ENCODE data around the gene TRNAU1AP. TPM values are rescaled to one million over a fixed set of nuclear protein-coding genes. Genes with fewer than 3 reads are reported as not detected.
"Not testable (repeated sequence)": the region's sequence is repeated elsewhere in the genome, so short reads cannot be mapped to it uniquely, and the experiment has no call there.

Gene TRNAU1AP
- total and polyA plus RNA-seq, 10 of the 15 experiments (the other 5 are each of a cell fraction or from before 2014, with no cell fraction given): 24.3 to 67.0 (median 31.8) TPM

- SMC1A ChIA-PET (ENCODE audit: uncharacterized antibody, unreplicated experiment): interaction anchor here (1.0 kb wide), 1 partner anchor 11 kb away, joined by 3 read pairs; no protein-coding TSS in a partner anchor
- CTCF ChIA-PET: no interaction called here
- no TSS peak for BruUV-seq (replicated peaks)
Observed at GRCh38 chr1:28571911-28572310, 19.0 kb downstream of the TRNAU1AP start.

GRCh38 chr1:28572891-28573290 lies 20.0 kb downstream of the TRNAU1AP start:
- H4K20me1 ChIP-seq (ENCODE audit: control insufficient read depth, insufficient read depth); SMC1A ChIA-PET (ENCODE audit: uncharacterized antibody, unreplicated experiment); H3K4me1 ChIP-seq (ENCODE audit: control insufficient read depth, insufficient read depth, low read length); H3K9ac ChIP-seq (ENCODE audit: control insufficient read depth, insufficient read depth, low read length); H3K27me3 ChIP-seq (replicated peaks in 1 of 2; ENCODE audit: control insufficient read depth in 2 of 2, insufficient read depth in 2 of 2, low read length in 1 of 2); DNase-seq (ENCODE audit: low read depth, low spot score); H3K27ac ChIP-seq (ENCODE audit: control insufficient read depth, insufficient read depth); H2AFZ ChIP-seq (ENCODE audit: control insufficient read depth, low read depth, low read length); BruUV-seq (replicated peaks); RAD21 ChIA-PET (ENCODE audit: unreplicated experiment); H3K9me3 ChIP-seq (replicated peaks; ENCODE audit: control insufficient read depth, insufficient read depth, low read length); in situ Hi-C loops (cut with MboI); H3K79me2 ChIP-seq (ENCODE audit: control insufficient read depth, insufficient read depth, low read length); CTCF ChIA-PET; intact Hi-C loops (cut with micrococcal nuclease; ENCODE audit: unreplicated experiment); FAIRE-seq; H3K4me3 ChIP-seq; ATAC-seq; H3K4me2 ChIP-seq (ENCODE audit: control insufficient read depth, insufficient read depth): not testable (repeated sequence)
- POLR2A ChIA-PET: interaction anchor here (0.6 to 0.7 kb wide), 2 partner anchors 18 to 267 kb away, joined by 3 to 5 read pairs; no protein-coding TSS in a partner anchor
- H3K36me3 ChIP-seq (ENCODE audit: control insufficient read depth in 2 of 2, insufficient read depth in 2 of 2, low read length in 1 of 2): peaks cover 6 to 20% of the 10 kb centered on the region in 2 experiments
- 92% methylated on average over 11 of the region's 12 CpGs for WGBS (ENCODE audit: insufficient coverage, insufficient replicate concordance, low lambda C conversion rate, missing lambda C conversion rate)

More at GRCh38 chr1:28571911-28572310, 19.0 kb downstream of the TRNAU1AP start:
- TF ChIP-seq RAD21 (IDR thresholded peaks at IDR 0.05; ENCODE audit: insufficient read depth, low read depth, low read length) (no peak), KDM1A (IDR thresholded peaks at IDR 0.05; ENCODE audit: borderline replicate concordance) (no peak), RELA (IDR thresholded peaks at IDR 0.05; ENCODE audit: borderline replicate concordance, partially characterized antibody) (no peak), SIX5 (IDR thresholded peaks at IDR 0.05; ENCODE audit: low read depth, low read length, severe bottlenecking) (no peak), ASH2L (IDR thresholded peaks at IDR 0.05; ENCODE audit: borderline replicate concordance, low read depth) (no peak), CUX1 (IDR thresholded peaks at IDR 0.05; ENCODE audit: insufficient replicate concordance, low read depth, low read length) (no peak), SMARCA5 (IDR thresholded peaks at IDR 0.05) (no peak), BHLHE40 (IDR thresholded peaks at IDR 0.05; ENCODE audit: borderline replicate concordance in 1 of 2, low read depth in 2 of 2, low read length in 1 of 2) (no peak), MYB (IDR thresholded peaks at IDR 0.05; ENCODE audit: borderline replicate concordance, low read depth, low read length) (no peak), MTA3 (IDR thresholded peaks at IDR 0.05; ENCODE audit: borderline replicate concordance, low read length) (no peak), ZZZ3 (IDR thresholded peaks at IDR 0.05; ENCODE audit: control insufficient read depth, insufficient read length, low read depth) (no peak)
- H3K27ac ChIP-seq (ENCODE audit: control insufficient read depth, insufficient read depth): no peak overlapping the region
- no peak overlapping the region for H2AFZ ChIP-seq (ENCODE audit: control insufficient read depth, low read depth, low read length)
- no peak overlapping the region for H3K4me3 ChIP-seq
- FAIRE-seq: no peak
- intact Hi-C loops (cut with micrococcal nuclease; ENCODE audit: unreplicated experiment): no loop called here
- in situ Hi-C loops (cut with MboI): no loop called here
- POLR2A ChIA-PET: no interaction called here
- H3K36me3 ChIP-seq (ENCODE audit: control insufficient read depth in 2 of 2, insufficient read depth in 2 of 2, low read length in 1 of 2): peaks cover 9 to 13% of the 10 kb centered on the region in 2 experiments; a peak in 3 of 4 replicates
- no peak for ATAC-seq
- H3K27me3 ChIP-seq (replicated peaks in 1 of 2; ENCODE audit: control insufficient read depth in 2 of 2, insufficient read depth in 2 of 2, low read length in 1 of 2): no peaks in the 10 kb centered on the region
- WGBS (ENCODE audit: insufficient coverage, insufficient replicate concordance, low lambda C conversion rate, missing lambda C conversion rate): 76% methylated on average over 4 of the region's 4 CpGs
- H3K9me3 ChIP-seq (replicated peaks; ENCODE audit: control insufficient read depth, insufficient read depth, low read length): no peaks in the 10 kb centered on the region
- no peak overlapping the region for H3K4me2 ChIP-seq (ENCODE audit: control insufficient read depth, insufficient read depth)
- H3K9ac ChIP-seq (ENCODE audit: control insufficient read depth, insufficient read depth, low read length): no peak overlapping the region
- H3K4me1 ChIP-seq (ENCODE audit: control insufficient read depth, insufficient read depth, low read length): no peaks in the 10 kb centered on the region
- no peak for DNase-seq (ENCODE audit: low read depth, low spot score)
- H4K20me1 ChIP-seq (ENCODE audit: control insufficient read depth, insufficient read depth): no peaks in the 10 kb centered on the region
- H3K79me2 ChIP-seq (ENCODE audit: control insufficient read depth, insufficient read depth, low read length): no peaks in the 10 kb centered on the region
- RAD21 ChIA-PET (ENCODE audit: unreplicated experiment): no interaction called here

Measured in GM12878 (cell line).